GOT3 (cell line): Measurements from ENCODE around the gene DYNLL2.
"Not testable (repeated sequence)": the region's sequence is repeated elsewhere in the genome, so short reads cannot be mapped to it uniquely, and the experiment has no call there.

Experiments
- DNase-seq: peaks from one replicate; lab custom pipeline; 2025; ENCODE audit warnings: mixed read lengths; lab: John Stamatoyannopoulos, UW

DYNLL2 gene

GRCh38 chr17:58072862-58073261 is 10.4 kb upstream of the DYNLL2 start:
- DNase-seq: no peak

DNA sequence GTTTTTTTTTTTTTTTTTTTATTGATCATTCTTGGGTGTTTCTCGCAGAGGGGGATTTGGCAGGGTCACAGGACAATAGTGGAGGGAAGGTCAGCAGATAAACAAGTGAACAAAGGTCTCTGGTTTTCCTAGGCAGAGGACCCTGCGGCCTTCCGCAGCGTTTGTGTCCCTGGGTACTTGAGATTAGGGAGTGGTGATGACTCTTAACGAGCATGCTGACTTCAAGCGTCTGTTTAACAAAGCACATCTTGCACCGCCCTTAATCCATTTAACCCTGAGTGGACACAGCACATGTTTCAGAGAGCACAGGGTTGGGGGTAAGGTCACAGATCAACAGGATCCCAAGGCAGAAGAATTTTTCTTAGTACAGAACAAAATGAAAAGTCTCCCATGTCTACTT is 10.0 kb upstream of the DYNLL2 start:
- DNase-seq: not testable (repeated sequence)

GRCh38 chr17:58074406-58074805 is 8.8 kb upstream of the DYNLL2 start:
- not testable (repeated sequence) for DNase-seq

DNA sequence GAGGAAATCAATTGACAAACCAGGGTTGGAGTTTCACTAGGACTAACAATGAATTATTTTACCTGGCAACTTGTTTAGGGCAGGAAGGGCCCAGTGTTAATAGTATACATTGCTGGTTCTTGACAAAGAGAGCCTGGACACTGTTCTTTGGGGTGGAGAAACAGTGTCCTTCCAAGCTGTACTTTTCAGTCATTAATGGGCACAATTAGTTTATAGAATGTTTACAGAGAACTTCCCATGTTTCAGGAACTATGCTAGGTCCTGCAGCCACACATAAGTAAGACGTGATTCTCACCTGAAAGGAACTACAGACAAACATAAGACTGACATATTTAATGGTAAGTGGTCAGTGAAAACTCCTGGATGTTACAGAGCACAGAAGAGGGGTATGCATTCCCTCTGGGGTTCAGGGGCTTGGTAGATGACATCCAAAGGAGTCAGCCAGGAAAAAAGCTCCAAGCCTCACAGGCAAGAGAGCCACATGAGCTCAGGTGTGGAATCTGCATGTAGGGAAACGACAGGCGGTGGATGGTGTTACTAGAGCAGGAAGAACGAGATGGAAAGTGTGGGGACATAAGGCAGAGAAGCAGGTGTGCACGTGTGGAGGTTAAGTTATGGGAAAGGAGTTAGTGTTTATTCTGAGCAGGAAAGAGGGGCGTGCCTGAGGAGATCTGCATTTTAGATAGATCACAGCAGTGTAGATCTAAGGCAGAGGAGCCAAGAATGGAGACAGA is 3.8 kb upstream of the DYNLL2 start:
- DNase-seq: no peak

DNA sequence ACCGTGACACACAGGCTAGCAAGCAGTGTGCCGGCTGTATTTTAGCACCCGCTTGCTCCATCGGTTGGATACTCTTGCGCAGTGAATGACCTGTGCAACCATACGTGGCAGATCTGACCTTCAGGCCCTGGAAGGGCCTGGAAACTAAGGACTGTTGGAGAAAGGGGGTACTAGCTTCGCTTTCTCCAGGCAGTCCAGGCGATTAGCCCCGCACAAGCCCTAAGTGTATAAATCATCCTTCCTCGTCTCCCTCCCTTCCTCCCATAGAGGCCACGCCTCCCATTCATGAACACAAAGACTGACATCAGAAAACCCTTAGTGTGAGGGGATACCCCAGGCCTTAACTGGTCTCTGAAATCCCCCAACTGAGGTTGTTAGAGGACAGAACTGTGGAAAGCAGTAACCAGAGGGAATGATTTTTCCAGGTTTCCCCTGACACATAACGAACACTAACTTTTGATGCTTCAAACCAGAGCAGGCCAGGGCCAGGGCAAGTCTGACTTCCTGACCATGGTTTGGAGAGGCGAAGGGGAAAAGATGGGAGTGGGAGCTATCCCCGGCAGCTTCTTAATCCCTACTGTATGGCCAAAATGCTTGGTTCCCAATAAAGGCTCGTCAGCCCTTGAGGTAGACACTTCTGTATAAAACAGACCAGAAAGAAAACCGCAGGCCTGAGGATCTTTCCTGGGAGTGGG is 1.4 kb upstream of the DYNLL2 start:
- DNase-seq: no peak

- no peak for DNase-seq
Measured at GRCh38 chr17:58082341-58082869, 814 bp upstream of the DYNLL2 start.

DNA sequence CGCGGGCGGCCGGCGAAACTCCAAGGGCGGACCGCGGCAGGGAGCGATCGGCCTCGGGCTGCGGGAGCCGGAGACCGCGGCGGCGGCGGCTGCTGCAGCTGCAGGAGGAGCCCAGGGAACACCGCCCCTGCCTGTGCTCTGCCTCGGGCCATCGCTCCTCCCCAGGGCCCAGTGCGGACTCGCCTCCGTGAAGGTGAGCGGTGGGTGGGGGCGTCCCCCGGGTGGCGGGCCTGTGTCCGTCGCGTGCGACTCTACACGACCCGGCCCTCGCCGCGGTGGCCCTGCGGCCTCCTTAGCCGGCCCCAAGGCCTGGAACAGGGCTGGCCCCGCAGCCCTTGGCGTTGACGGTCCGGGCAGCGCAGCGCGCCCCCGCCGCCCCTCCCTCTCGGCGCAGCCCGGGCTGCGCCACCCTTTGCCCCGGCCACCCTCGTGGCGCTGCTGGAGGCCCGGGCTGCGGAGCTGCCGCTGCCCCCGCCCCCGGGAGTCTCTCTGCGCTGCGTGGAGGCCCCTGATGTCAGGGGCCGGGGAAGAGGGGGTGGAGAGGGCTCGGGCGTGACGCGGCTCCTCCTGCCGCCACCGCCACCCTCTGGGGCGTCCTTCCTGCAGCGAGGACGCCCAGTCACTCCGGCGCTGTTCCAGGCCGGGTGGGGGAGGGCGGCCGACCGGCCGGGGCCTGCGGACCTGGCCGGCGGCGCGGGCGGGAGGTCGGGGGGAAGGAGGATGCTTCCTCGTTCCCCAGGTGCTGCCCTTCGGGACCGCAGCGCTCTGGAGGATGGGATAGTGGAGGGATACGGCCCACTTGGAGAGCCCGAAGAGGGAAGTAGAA is 485 bp downstream of the DYNLL2 start:
- DNase-seq: no peak

DNA sequence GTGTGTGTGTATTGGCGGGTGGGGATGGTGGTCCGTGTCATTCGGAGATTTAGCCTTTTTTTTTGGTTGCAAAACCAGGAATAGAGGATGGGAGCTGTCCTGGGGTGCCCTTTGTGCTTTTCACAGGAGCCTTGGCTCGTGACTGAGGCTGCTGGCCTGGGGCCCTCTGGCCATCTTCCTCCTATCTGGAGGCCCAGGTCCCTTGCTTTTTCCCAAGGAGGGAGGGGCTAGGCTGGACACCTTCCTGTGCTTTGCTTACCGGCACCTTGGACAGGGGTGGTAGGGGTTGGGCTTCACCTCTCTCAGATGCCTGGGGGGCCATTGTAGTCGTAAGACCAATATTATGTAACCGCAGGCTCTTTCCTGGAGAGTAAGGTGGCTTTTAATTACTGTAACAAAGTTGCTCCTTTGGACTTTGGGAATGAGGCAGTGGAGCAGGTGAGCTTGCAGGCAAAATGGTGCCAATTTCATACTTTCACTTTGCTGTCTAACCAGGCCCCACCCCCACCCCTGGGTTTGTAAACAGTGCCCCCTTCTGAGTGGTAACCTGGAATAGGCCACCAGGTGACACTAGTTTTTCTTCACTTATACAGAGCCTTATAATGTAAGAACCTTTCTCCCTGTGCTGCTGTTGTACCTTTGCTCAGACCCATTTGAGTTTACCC is 1.2 kb downstream of the DYNLL2 start:
- no peak for DNase-seq

DNA sequence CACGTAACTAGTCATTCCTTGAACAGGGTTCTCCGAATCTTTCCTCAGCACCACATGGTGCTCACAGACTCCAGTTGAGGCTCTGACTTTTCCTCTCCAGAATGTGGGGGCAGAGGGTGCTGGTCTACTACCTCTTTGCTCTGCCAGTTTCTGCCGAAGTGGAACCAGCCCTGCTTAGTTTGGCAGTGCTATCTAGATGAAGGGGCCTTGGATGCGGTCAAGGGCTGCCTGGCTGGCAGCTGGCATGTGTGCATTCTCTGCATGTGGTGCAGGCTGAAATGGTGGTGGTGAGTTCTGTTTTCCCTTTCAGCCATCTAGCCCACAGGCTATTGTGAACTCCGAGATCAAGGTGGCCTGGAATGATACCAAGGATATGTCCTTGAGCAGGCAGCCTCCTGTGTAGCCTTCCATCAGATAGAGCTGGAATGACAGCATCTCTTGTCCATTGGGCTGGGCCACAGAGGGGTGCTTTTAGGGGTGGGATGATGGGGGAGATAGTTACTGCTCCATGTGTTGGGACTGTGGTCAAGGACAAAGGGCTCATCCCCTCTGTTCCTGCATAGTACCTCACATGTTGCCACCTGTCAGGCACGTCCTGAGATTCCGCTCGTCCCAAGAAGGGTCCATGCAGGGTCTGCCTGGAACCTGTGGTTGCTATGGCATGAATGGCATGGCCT is 2.0 kb downstream of the DYNLL2 start:
- DNase-seq: no peak

- DNase-seq: no peak
Measured at GRCh38 chr17:58086953-58087352, 3.7 kb downstream of the DYNLL2 start.

DNA sequence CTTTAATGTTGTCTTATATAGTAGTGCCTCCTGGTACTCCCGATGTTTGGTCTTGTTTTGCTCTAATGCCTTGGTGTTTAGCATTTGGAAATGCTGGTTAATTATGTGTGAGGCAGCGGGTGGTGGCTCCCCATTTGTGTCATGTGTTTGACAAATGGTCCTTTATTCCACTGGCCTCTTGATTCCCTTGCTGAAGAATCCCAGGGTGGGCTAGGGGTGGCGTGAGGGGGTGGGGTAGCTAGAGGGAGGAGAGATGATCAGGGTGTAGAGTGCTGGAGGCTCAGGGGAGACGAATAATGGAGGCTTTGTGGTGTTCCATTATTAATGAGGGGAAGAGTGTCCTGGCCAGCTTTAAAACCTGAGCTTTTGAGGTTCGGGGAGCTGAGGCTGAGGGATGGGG is 5.4 kb downstream of the DYNLL2 start:
- DNase-seq: no peak

GRCh38 chr17:58089111-58089510 is 5.9 kb downstream of the DYNLL2 start:
- no peak for DNase-seq

- no peak for DNase-seq
Measured at GRCh38 chr17:58091024-58091567, 7.9 kb downstream of the DYNLL2 start.

DNA sequence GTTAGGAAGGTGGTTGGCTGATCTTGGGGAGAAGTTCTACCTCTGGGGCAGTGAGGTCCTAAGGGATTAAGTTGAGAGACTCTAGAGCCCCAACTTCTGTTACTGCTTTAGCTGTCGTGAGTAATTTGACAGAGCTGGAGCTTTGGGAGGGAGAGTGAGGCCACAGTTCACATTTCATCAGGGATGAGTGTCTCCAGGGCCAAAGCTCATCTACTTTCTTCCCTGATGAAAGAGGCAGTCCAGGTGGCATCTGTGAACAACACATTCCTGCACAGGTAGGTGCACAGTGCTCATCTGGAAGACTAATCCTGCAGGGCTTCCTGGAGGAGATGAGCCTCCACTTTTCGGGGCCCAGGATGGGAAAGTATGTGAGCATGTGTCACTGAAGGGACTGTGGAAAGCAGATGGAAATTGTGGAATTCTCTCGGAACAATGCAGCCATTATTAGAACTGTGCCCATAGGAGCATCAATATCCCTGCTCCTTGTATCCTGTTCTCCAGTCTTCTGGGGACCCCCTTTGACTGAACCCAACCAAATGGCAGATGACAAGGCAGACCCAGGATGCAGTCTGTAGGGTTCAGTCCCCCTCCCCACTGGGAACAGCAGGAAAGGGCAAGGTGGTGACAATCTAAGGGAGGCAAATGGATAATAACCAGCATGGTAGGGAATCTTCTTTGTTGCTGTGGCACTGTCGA is 9.0 kb downstream of the DYNLL2 start:
- no peak for DNase-seq

DNA sequence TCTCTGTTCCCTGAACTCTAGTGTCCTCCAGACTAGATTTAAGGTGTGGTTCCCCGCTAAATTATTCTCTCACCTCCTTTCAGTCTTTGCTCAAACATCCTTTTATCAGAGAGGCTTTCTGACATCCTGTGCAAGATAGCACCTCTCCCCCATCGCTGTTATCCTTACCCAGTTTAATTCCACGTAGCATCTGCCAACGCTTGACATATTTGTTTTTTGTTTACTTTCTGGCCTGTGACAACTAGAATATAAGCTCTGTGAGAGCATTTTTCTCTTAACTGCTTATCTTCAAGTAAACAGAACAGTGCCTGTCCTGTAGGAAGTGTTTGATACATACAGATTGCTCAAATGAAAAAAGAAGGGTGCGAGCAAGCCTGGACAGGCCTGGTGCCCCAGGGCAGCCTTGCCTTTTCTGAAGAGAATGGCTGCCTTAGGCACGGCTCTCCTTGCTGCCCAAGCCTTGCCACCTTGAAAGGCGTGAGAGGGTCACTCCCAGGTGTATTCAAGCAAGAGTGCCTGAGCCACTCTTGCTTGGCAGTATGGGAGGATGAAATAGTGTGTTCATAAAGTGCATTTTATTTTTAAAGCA is 9.7 kb downstream of the DYNLL2 start:
- DNase-seq: no peak

DNA sequence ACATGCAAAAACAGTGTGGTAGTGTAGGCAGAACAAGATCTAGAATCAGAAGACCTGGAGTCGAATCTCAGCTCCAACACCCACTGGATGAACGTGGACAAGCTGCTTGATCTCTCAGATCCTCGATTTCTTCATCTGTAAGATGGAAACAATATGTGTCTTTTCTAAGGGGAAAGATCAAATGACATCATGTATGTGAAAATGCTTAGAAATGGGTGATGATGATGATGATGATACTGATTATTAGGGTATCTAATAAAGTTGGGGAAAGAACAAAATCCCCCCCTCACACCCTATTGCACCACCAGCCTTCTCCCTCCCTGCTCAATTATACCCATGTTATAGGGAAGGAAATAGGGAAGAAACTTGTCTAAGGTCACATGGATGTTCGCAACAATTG is 10.9 kb downstream of the DYNLL2 start:
- DNase-seq: no peak

DNA sequence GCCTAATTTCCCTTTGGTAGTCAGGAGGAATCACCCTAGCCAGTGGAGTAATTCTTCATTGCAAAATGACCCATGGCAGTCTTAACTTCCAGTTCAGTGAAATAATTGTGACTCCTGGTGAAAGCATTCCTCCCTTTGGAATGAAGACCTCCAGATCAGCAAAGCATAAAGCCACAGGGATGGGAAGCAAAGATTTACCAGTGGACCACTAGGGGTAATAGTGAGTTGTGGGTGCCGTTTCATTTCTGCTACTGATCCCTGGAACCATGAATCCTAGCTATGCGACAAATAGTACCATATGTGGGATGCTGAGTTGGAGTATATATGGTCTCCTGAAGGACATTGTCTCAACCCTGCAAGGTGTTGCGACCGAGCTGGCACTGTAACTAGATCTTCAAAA is 13.7 kb downstream of the DYNLL2 start:
- no peak for DNase-seq

GRCh38 chr17:58097384-58098088 is 14.3 kb downstream of the DYNLL2 start:
- no peak for DNase-seq

GRCh38 chr17:58100506-58100905 is 17.3 kb downstream of the DYNLL2 start:
- DNase-seq: no peak
